Measurements from ENCODE around the gene UMOD.
"Not testable (repeated sequence)": the region's sequence is repeated elsewhere in the genome, so short reads cannot be mapped to it uniquely, and the experiment has no call there.

The UMOD gene

DNA sequence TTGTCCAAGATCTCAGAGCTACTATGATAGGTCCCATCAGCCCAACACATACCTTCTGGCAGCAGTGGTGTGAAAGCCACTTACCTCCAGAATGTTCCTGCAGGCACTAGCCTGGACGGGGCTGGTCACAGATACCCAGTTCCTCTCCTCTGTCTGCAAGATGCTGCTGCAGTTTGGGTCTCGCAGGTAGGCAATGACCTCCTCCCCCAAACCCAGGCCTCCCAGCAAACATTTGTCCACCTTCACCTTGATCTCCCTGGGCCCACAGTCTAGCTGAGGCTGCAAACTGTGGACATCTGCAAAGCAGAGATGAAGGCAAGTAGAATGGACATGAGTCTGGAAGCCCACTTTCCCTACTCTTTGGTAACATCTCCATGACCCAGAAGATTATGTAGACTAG is 32.3 kb downstream of the UMOD start:
- no peak for DNase-seq

DNA sequence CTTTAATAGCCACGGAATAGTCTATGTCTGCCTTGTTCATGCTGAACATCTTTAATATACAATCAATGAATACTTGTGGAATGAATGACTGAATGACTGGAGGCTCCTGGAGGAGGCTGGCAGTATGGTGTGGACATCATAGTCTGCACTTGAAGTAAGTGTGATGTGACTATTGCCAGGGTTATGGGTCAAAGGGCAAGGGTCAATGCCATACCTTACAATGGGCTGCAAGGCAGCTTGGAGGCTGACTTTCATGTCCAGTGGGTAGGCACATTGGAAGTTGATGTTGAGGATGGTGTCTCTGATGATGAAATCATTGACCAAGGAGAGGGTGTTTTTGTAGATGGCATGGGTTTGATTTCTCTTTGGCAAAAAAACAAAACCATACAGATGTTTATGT is 33.1 kb downstream of the UMOD start:
- DNase-seq: no peak

DNA sequence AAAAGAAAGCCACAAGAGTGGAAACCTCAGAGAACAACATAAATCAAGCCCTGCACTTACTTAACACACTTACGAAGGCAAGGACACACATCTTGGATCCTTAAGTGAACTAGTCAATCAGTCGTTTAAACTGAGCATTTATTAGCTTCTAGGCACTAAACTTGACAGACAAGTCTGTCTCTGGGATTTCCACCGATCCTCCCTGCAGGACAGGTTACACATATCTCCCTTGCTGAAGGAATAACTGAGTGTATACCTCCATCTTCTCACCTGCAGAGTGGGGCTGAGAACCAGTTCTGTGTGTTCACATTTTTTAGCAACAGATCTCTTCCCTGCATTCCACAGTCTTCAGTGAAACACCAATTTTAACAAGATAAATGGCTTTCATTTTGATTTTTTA is 34.1 kb downstream of the UMOD start:
- DNase-seq: no peak

DNA sequence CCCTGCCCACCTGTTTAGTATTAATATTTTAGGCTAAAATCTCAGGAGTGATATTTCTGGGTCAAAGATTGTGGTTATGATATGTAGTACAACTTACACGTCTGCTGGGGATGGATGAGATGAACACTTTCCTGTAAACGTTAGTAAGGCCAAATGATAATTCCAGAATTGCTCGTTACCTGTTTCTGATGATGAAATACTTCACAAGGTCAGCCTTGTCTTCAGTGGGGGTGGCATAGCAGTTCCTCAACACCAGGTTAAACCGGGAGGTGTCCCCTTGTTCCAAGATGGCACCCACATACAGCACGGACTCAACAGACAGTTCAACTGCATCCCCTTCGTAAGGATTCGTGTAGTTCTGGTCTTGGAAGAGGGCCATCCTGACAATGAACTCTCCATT is 34.5 kb downstream of the UMOD start:
- no peak for DNase-seq

DNA sequence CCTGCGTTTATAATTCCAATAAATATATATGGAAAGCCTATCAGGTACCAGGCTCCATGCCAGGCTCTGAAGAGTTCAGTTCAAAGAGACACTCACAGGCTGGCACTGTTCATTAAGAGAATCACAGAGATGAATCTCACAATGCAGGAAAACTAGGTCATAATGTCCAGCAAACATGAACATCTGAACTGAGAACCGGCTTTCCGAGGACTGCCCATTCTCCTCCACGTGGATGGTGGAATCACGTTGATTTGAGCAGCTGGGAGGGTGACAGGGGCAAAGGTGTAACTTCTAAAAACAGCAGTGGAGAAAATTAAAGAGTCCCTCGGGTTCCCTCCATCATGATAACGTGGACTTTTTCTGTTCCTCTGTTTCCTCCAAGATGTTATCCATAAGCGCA is 35.4 kb downstream of the UMOD start:
- DNase-seq: no peak

DNA sequence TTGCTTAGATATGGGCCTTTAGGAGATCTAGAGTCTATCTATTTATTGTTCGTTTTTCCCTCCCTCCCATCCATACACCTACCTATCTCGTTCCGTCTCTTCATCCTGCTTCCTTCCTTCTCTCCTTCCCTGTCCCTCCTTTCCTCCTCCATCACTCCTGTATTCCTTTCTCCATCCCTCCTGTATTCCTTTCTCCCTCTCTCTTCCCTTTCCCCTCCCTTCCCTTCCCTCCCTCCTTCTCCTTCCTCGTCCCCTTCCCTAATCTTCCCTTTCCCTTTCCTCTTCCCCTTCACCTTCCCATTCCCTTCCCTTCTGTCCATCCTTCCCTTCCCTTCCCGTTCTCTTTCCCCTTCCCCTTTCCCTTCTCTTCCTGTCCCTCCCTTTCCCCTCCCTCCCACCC is 35.8 kb downstream of the UMOD start:
- no peak for DNase-seq

DNA sequence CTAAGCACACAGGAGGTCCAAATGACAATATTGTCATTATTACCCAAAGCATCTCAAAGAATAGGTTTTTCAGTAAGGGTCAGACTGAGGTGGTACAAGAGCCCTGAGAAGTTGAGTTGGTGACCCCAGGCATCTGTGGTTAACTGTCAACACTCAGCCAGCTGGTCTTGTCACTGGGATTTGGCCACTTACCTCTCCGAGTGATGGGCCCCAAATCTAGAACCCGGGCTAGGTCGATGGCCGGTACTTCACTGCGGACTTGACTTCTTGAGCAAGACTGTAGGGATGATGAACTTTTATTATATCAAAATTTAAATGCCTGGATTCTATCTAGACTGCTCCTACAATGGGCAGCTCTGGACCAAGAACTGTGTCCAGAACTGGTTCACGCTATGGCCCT is 36.8 kb downstream of the UMOD start:
- DNase-seq: no peak

DNA sequence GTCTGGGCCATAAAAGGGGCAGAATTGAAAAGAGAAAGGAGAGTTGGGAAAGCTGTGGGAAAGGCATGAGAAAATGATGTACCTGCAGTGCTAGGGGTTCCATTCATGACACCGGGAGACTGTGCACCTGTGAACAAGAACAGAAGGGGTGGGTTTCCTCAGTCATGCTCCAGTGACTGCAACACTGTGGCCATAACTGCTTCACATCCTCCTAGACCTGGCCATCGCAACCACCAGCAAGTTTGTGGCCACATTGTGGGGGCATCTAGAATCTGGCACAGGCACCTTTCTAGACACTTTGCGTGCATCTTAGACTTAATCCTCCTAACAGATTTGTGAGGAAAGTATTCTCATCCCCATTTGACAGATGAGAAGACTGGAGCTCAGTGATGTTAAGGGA is 37.9 kb downstream of the UMOD start:
- DNase-seq: no peak

DNA sequence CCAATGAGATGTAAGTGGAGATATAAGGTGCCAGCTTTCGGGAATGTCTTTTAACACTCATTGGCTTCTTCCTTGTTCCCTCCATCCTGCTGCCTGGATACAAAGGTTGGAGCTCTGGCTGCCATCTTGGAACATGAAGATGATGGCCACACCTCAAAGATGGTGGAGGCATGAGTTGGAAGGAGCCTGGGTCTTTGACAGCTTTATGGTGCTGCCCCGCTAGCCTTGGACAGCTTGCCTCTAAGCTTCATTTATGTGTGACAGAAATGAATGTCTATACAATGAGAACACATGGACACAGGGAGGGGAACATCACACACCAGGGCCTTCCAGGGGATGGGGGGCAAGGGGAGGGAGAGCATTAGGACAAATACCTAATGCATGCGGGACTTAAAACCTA is 38.8 kb downstream of the UMOD start:
- no peak for DNase-seq

DNA sequence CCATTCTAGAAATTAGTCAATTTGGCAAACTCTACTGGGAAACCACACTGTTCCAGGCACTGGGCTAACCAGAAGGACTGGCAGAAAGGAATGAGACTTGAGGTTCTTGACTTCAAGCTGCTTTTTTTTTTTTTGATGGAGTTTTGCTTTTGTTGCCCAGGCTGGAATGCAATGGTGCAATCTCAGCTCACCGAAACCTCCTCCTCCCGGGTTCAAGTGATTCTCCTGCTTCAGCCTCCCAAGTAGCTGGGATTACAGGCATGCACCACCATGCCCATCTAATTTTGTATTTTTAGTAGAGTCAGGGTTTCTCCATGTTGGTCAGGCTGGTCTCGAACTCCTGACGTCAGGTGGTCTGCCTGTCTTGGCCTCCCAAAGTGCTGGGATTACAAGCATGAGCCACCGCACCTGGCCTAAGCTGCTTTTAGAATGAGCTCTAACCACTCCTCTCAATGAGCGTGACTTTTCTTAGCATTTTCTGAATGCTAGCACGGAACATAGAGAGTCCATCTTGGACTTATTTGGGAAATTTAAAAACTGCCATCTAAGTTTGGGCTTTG is 39.9 kb downstream of the UMOD start:
- DNase-seq: not testable (repeated sequence)

DNA sequence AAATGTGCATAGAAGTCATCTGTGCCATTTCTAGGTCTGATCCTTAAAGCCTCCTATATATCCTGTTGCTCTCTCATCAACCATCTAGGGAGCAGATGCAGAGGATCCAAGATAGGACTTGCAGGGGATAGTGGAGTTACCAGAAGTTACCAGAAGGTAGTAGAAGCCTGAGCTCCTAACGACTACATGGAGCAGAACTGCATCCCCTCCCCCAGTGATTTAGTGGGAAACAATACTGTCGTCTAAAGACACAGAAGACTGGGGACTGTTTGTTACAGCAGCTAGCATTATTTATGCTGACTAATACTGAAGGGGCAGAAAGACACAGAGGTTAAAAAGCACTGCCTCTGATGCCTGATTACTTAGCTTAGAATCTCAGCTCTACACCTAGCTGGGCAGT is 41.0 kb downstream of the UMOD start:
- DNase-seq: no peak

DNA sequence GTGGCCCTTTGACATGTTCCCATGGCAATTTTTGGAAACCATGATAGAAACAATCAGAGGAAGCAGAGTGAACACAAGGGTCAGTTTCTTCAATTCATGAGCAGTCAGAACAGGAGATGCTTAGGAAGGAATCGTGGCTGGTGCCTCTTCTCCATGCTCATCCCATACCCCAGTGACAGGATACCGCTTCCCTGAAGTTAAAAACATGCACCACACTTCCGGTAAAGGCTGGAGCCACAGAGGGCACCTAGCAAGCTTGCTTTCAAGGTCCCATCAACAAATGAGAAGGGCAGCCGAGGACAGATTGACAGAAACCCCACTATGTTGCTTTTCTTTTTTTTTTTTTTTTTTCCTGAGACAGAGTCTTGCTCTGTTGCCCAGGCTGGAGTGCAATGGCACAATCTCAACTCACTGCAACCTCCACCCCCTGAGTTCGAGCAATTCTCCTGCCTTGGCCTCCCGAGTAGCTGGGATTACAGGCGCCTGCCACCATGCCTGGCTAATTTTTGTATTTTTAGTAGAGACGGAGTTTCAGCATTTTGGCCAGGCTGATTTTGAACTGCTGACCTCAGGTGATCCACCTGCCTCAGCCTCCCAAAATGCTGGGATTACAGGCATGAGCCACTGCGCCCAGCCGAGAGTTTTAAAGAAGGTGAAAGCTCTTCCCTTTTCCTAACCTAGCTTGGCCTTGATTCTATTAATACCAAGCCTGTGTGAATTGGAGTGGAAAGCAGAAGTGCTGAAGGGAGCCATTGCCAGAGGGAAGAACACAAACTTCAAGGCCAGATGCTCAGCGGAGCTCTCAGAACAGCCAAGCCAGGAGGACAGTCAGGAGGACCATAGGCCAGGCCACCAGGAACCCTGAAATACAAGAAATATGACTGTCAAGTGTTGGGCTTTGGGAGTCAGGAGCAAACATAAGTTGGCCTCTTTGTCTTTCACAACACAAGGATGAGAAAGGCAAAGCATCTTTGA is 41.8 kb downstream of the UMOD start:
- no peak for DNase-seq

DNA sequence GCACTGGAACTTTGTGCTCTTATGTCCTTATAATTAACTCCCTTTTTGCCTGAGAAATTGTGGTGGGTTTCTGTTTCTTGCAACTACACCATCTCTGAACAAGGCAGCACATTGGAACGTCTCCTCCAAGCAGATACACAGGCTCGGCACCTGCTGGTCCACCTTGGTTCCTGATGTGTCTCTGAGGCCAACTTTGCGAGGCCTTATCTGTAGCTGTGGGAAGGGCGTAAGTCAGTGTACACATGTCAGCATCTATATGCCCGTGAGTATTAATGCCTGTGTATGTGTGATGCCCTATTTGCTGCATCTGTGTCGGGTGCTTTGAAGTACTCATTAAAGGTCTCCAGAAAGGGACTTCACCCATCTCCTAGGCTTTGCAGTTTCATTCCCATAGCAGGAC is 42.7 kb downstream of the UMOD start:
- no peak for DNase-seq

DNA sequence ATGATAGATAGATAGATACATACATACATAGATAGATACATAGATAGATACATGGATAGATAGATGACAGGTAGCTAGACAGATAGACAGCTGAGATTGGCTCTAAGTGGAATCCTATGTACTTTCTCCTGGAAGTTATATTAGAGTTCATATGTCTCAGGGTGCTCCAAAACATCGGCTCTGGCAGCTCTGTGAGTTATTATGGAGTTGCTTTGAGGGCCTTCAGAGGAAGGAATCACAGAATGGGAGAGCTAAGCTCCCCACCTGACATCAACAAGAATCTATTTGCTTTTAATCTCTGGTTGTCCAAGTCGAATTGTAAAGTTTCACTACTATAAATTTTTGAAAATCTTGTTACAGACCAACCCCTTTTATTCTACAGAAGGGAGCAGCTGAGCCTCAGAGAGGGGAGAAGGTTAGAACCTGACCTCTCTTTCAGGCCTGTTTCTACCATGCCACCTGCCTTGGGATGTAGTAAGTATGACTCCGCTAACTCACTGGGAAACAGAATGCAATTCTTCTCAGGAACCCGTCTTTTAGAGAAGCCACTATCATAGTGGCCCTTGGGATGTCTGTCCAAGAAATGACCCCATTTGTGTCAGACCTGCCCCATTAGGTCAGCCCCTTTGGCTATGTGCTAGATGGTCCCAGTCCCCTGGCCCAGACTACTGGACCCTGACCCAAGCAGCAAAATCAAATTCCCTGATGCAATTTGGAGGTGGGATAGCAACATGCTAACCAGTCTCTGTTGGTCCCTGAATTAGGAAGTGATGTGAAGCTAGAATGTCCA is 43.5 kb downstream of the UMOD start:
- DNase-seq: no peak

DNA sequence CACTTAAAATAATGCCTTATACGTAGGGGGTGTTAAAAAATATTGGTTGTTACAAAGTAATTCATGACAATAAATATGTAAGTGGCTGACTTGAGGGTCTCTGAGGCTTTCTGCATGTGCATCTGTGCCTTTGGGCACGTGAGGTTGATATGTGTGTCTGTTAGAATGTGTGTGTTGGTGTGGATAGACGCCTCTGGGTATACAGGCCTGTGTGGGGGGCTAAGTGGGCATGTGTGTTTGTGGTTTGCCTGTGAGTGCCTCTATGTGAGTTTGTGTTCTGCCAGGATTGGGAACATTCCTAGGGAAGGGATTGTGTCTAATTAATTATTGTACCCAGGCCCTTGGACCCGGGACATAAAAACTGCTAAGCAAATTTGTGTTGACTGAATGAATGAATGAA is 44.2 kb downstream of the UMOD start:
- DNase-seq: no peak

DNA sequence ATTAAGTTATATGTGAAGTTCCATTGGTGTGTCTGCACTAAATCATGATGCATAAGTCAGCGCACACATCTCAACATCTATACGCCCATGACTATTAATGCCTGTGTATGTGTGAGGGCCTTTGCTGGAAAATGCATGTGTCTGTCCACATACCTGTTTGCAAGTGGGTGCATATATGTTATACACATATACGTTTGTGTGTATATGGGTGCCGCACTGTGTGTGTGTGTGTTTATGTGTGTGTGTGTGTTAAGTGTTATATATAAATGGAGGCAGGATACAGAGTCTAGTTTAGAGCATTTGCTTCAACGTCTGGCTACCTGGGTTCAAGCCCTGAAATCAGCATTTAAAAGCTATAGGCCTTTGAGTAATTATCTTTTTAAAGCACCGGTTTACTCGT is 44.7 kb downstream of the UMOD start:
- DNase-seq: no peak

DNA sequence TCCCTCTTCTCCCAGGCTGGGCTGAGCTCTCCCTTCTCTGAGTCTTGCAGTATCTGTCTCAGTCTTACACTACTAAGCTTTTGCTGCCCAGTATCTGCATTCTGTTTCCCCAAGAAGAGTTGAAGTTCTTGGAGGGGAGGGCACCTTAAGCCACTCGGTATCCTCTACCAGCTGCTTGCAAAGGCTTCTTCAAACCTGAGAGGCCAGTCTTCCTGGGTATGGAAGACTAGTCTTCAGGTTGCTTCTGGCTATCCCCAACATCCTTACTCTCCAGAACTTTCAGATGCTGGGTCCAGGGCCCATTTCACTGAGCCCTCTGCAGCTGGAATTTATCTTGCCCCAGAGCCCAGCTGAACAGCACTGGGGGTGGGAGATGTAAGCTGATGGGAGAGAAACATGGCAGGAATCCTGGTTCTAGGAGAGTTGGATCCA is 45.3 kb downstream of the UMOD start:
- DNase-seq: no peak

DNA sequence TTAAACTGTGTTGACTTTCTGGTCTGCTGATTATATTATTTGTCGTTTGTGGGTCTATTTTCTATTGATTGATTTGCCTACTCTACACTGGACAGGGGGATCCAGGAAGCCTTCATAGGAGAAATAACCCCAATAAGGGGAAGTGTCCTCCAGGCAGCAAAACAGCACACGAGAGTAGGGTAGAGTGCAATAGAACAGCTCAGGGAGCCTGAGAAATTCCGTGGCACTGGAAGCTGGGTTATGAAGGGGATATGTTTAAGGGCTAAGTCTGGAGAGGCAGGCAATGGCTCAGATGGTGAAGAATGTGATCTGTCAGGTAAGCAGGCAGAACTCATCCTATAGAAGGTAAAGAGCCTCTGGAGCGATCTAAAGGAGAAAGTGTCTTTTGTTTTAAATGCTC is 46.1 kb downstream of the UMOD start:
- no peak for DNase-seq

DNA sequence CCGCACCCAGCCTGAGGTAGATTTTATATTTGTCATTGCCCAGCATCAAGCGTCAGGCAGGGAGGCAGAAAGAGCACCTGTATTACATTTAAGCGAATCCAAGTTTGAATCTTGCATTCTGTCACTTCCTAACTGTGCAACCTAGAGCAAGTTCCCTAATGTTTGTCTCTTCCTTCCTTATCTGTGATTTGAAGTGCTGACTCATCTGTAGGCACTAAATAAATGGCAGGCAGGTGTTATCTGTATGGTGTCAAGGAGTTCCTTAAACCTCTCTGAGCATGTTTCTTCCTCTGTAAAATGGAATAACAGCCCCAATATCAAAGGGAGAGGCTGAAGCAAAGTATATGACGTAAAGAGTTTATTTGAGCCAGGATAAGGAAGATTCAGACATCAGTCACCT is 49.5 kb downstream of the UMOD start:
- no peak for DNase-seq

DNA sequence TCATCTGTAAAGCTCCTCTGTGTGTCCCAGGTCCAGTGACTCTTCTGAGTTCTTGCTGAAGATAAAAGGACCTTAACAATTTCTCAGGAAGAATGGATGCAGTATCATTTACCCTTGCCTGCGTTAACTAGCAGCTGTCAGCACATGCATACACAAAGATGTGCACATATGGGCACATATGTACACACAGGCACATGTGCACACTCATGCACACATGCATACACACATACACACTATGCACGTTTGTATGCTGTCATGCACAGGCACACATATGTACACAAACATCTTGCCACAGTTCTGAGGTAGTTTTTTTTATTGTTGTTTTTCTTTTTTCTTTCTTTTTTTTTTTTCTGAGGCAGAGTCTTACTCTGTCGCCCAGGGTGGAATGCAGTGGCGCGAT is 50.1 kb downstream of the UMOD start:
- no peak for DNase-seq

DNA sequence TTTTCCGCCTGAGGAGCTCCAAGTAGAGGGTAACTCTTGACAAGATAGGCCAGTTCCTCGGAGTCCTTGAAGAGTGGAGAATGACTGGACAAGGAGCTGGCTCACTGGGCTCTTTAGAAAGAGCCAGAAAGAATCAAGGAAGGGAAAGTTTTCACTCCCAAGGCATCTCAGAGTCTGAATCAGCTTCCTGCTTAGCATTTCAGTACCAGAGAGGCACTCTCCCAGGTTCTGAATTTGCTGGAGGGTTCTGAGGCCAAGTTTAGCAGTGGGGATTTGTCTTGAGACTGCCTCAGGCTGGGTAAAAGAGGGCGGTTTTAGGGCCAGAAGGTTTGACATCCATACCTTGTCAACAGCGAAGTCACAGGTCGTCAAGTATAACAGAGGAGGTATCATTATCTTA is 50.7 kb downstream of the UMOD start:
- DNase-seq: no peak

DNA sequence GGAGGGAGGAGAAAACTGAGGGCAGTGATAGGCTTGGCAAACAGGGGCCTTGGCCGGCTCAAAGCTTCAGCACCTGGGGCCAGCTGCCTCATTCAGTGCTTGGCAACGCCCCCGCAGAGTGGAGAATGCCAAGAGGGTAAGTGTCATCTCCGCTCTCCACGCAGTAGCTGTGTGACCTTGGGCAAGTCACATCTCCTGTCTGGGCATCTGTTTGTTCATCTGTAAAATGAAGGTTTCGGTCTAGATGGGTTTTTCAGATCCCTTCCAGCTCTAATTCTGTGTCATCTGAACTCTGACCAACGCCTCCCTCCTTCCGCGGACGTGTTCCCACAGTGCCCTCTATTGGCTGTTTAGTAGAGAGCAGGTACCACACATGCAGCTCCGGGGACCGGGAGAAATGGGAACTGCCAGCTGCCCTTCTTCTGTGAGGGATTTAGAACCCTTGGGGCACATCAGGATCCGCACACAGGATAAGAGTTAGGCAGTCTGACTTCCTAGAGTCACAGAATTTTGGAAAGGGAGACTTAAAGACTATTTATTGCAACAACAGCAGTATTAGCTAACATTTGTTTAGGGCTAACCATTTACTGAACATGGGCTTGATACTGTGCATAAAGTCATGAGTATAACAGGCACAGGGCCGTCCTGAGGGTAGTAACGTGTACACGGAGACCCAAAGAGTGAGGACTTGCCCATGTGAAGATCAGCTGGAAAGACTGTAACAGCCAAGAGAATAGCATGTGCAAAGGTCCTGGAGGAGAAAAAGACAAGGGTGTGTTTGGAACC is 52.0 kb downstream of the UMOD start:
- DNase-seq: peak; percentile 37

DNA sequence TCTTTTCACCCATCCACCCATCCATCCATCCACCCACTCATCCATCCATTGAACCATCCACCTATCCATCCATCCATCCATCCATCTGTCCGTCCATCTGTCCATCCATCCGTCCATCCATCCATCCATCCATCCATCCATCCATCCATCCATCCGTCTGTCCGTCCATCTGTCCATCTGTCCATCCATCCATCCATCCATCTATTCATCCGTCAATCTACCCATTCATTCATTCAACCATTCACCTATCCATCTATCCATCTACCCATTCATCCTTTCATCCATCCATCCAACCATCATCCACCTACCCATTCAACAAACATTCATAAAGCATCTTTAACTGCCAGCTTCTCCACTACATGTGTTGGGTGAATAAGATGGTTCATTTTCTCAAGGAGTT is 54.1 kb downstream of the UMOD start:
- DNase-seq: no peak
